Hepatocyte (in vitro differentiated cells): ENCODE results near the gene NHERF2.

ENCODE experiments used
- CTCF ChIP-seq: fragments of 200-600 bp; sonication (generic); IDR thresholded peaks from 2 replicates; pipeline ENCODE4 v1.5.1; 2016; ENCODE audit warnings: antibody characterized with exemption, mild to moderate bottlenecking; ENCODE audit not compliant: poor library complexity
- EZH2phosphoT487 ChIP-seq: fragments of 200-600 bp; sonication (generic); IDR thresholded peaks from one replicate; pipeline ENCODE4 v1.6.1; 2018; ENCODE audit warnings: antibody characterized with exemption, mild to moderate bottlenecking, low read depth, moderate library complexity; ENCODE audit not compliant: unreplicated experiment, severe bottlenecking

- TF ChIP-seq CTCF (no peak), EZH2phosphoT487 (no peak)
These were observed 15.7 kb downstream of the NHERF2 start for GRCh38 chr16:2042171-2042985.
